HepG2 (cell line): ENCODE data around the gene FANCF. TPM values are rescaled to one million over a fixed set of nuclear protein-coding genes. Genes with fewer than 3 reads are reported as not detected.

ENCODE experiments used
- ATAC-seq: fragments of 200-7000 bp; cut with Tn5 transposase; 3 replicates; pipeline ENCODE4 v1.9.1; 2020; ENCODE audit warnings: mild to moderate bottlenecking, moderate library complexity
- BruUV-seq: library from RNA; stranded (reverse); fragments of 400-500 nt; replicated peaks from 2 replicates; lab custom pipeline; 2021; lab: Mats Ljungman, UMichigan
- CTCF ChIA-PET: fragments of 300-600 bp; formaldehyde crosslinking; extraction: SDS; loops from one replicate; lab custom pipeline; 2021; ENCODE audit warnings: low total read pairs, inconsistent platforms, low intra/inter-chr PET ratio; lab: Yijun Ruan, JAX
- POLR2A ChIA-PET: fragments of 350-600 bp; sonication (Branson Sonifier 250); formaldehyde crosslinking; loops from one replicate; lab custom pipeline; 2020; ENCODE audit warnings: antibody characterized with exemption, inconsistent platforms; lab: Yijun Ruan, JAX
- DNase-seq: peaks from one replicate; pipeline ENCODE4 v3.0.0-alpha.2; 2015; ENCODE audit warnings: low spot score
- FAIRE-seq: peaks from 3 replicates; lab custom pipeline; 2011; peaks lifted over from hg19 to GRCh38; lab: Jason Lieb, UNC
- H2AFZ ChIP-seq: one replicate; pipeline ENCODE4 v1.6.1; 2011; ENCODE audit warnings: low read length, inconsistent platforms
- H3K27ac ChIP-seq: fragments of 300-600 bp; 3 replicates; pipeline ENCODE4 v1.8.0; 2011; ENCODE audit warnings: mixed run types, mild to moderate bottlenecking, mixed read lengths, low read length, inconsistent platforms; ENCODE audit not compliant: insufficient read depth; ENCODE audit errors: extremely low read length
- H3K27me3 ChIP-seq, 2 experiments: fragments of 200-600 bp in 1 of 2; 2 replicates in 1 of 2; 3 replicates in 1 of 2; pipeline versions ENCODE4 v1.6.0 to v1.8.0; 2011; ENCODE audit warnings: low read length in 2 of 2, mild to moderate bottlenecking in 2 of 2, moderate library complexity in 2 of 2, inconsistent platforms in 1 of 2; ENCODE audit not compliant: insufficient read depth in 2 of 2, control insufficient read depth in 1 of 2
- H3K36me3 ChIP-seq, 2 experiments: fragments of 200-600 bp in 1 of 2; replicated peaks in 1 of 2; 2 replicates in 1 of 2; 3 replicates in 1 of 2; pipeline versions ENCODE4 v1.5.1 to v1.8.0; 2011; ENCODE audit warnings: low read length in 2 of 2, inconsistent platforms in 1 of 2; ENCODE audit not compliant: insufficient read depth in 2 of 2, control insufficient read depth in 1 of 2
- H3K4me1 ChIP-seq: 2 replicates; pipeline ENCODE4 v1.5.1; 2012; ENCODE audit warnings: low read length, inconsistent platforms; ENCODE audit not compliant: insufficient read depth
- H3K4me2 ChIP-seq: 2 replicates; pipeline ENCODE4 v1.6.0; 2011; ENCODE audit warnings: low read depth, low read length, inconsistent platforms
- H3K4me3 ChIP-seq, 3 experiments: fragments of 200-600 bp in 1 of 3; sonication (generic), shearing (Covaris generic) in 1 of 3; replicated peaks in 1 of 3; 2 replicates each; pipeline ENCODE4 v1.5.1; 2011 to 2016; ENCODE audit warnings: low read length in 3 of 3, inconsistent platforms in 2 of 3, low read depth in 2 of 3, mild to moderate bottlenecking in 2 of 3, control low read depth in 1 of 3, mixed read lengths in 1 of 3; ENCODE audit not compliant: insufficient read depth in 1 of 3
- H3K79me2 ChIP-seq: one replicate; pipeline ENCODE4 v1.6.1; 2011; ENCODE audit warnings: low read length, inconsistent platforms; ENCODE audit not compliant: insufficient read depth
- H3K9ac ChIP-seq: 2 replicates; pipeline ENCODE4 v1.6.0; 2011; ENCODE audit warnings: mild to moderate bottlenecking, low read depth, low read length, inconsistent platforms; ENCODE audit not compliant: insufficient read depth
- H3K9me3 ChIP-seq: 2 replicates; pipeline ENCODE4 v1.5.1; 2012; ENCODE audit warnings: mild to moderate bottlenecking, low read length
- H4K20me1 ChIP-seq: 2 replicates; pipeline ENCODE4 v1.6.0; 2011; ENCODE audit warnings: inconsistent platforms, mild to moderate bottlenecking, low read length, moderate library complexity; ENCODE audit not compliant: insufficient read depth
- AHR ChIP-seq: IDR thresholded peaks from 2 replicates; pipeline ENCODE4 v1.6.1; 2018; ENCODE audit warnings: missing genetic modification reagents, missing compliant biosample characterization
- ARNTL ChIP-seq: sonication (generic); formaldehyde crosslinking; IDR thresholded peaks from 2 replicates; pipeline ENCODE4 v1.4.0; 2020; ENCODE audit warnings: mild to moderate bottlenecking, missing genetic modification reagents
- E2F1 ChIP-seq: sonication (generic); formaldehyde crosslinking; IDR thresholded peaks from 2 replicates; pipeline ENCODE4 v1.5.0; 2020; ENCODE audit warnings: missing genetic modification reagents
- ETV6 ChIP-seq: sonication (generic); formaldehyde crosslinking; conservative IDR thresholded peaks from 2 replicates; pipeline ENCODE4 v1.4.0; 2020; ENCODE audit warnings: missing genetic modification reagents
- FOSL2 ChIP-seq: sonication (generic); formaldehyde crosslinking; IDR thresholded peaks from 2 replicates; pipeline ENCODE4 v1.4.0; 2020; ENCODE audit warnings: missing genetic modification reagents
- HDAC1 ChIP-seq: sonication (generic); formaldehyde crosslinking; IDR thresholded peaks from 2 replicates; pipeline ENCODE4 v1.5.1; 2020; ENCODE audit warnings: mild to moderate bottlenecking, missing genetic modification reagents
- HNF4A ChIP-seq: sonication (generic); formaldehyde crosslinking; IDR thresholded peaks from 2 replicates; pipeline ENCODE4 v1.4.0; 2020; ENCODE audit warnings: missing genetic modification reagents
- HNRNPL ChIP-seq: fragments of 200-400 bp; formaldehyde crosslinking; IDR thresholded peaks from 2 replicates; pipeline ENCODE4 v1.6.1; 2017; ENCODE audit warnings: mild to moderate bottlenecking, low read depth, low read length
- HOXA5 ChIP-seq: sonication (generic); formaldehyde crosslinking; IDR thresholded peaks from 2 replicates; pipeline ENCODE4 v1.4.0; 2020; ENCODE audit warnings: missing genetic modification reagents
- JUND ChIP-seq: sonication (generic); formaldehyde crosslinking; IDR thresholded peaks from 2 replicates; pipeline ENCODE4 v1.8.0; 2022; ENCODE audit warnings: mild to moderate bottlenecking, missing genetic modification reagents
- KMT2A ChIP-seq: sonication (generic); formaldehyde crosslinking; IDR thresholded peaks from 2 replicates; pipeline ENCODE4 v1.4.0; 2020; ENCODE audit warnings: missing genetic modification reagents
- MED8 ChIP-seq: sonication (generic); formaldehyde crosslinking; IDR thresholded peaks from 2 replicates; pipeline ENCODE4 v1.8.1; 2023; ENCODE audit warnings: mild to moderate bottlenecking, missing genetic modification reagents; ENCODE audit not compliant: insufficient replicate concordance
- POLR2G ChIP-seq: fragments of 200-400 bp; formaldehyde crosslinking; IDR thresholded peaks from 2 replicates; pipeline ENCODE4 v1.6.1; 2018; ENCODE audit warnings: mild to moderate bottlenecking, low read depth, low read length, moderate library complexity
- RNF2 ChIP-seq: fragments of 450-650 bp; conservative IDR thresholded peaks from 2 replicates; pipeline ENCODE4 v1.6.1; 2016; ENCODE audit warnings: low read depth
- THAP11 ChIP-seq: IDR thresholded peaks from 2 replicates; pipeline ENCODE4 v1.6.1; 2016; ENCODE audit warnings: missing biosample characterization, missing genetic modification reagents
- TSC22D2 ChIP-seq: sonication (generic); formaldehyde crosslinking; IDR thresholded peaks from 2 replicates; pipeline ENCODE4 v1.5.1; 2020; ENCODE audit warnings: missing genetic modification reagents, mild to moderate bottlenecking, borderline replicate concordance
- UBTF ChIP-seq: sonication (generic); formaldehyde crosslinking; IDR thresholded peaks from 2 replicates; pipeline ENCODE4 v1.4.0; 2020; ENCODE audit warnings: mild to moderate bottlenecking, missing genetic modification reagents
- ZNF350 ChIP-seq: sonication (generic); formaldehyde crosslinking; IDR thresholded peaks from 2 replicates; pipeline ENCODE4 v1.4.0; 2020; ENCODE audit warnings: mild to moderate bottlenecking, low read depth, missing genetic modification reagents, borderline replicate concordance
- ZNF776 ChIP-seq: sonication (generic); formaldehyde crosslinking; IDR thresholded peaks from 2 replicates; pipeline ENCODE4 v1.4.0; 2020; ENCODE audit warnings: mild to moderate bottlenecking, missing genetic modification reagents
- ZNF850 ChIP-seq: sonication (generic); formaldehyde crosslinking; conservative IDR thresholded peaks from 2 replicates; pipeline ENCODE4 v1.9.0; 2021; ENCODE audit warnings: mild to moderate bottlenecking, missing genetic modification reagents
- WGBS: methylation state at CpG from one replicate; pipeline ENCODE4 v1.1.6; 2017; ENCODE audit warnings: low lambda C conversion rate; 5-methylcytosine and 5-hydroxymethylcytosine counted together
- in situ Hi-C: cut with HindIII; loops from 2 replicates; pipeline ENCODE4 v1.10.0; 2017; ENCODE audit warnings: low pct_unique_long_range_greater_than_20kb; ENCODE audit not compliant: extremely low pct_ligation_motif_present
- intact Hi-C: fragments of 100-400 bp; cut with micrococcal nuclease; formaldehyde crosslinking; loops from one replicate; pipeline ENCODE4 v1.10.0; 2022; ENCODE audit not compliant: unreplicated experiment
- polyA plus RNA-seq, 8 experiments: library from polyadenylated mRNA; depleted of rRNA in 3 of 8; stranded (reverse) in 7 of 8; unstranded in 1 of 8; fragments of >200 nt; fragmentation: Illumina TruSeq in 4 of 8; extraction: Trizol in 4 of 8; gene quantifications; 2 replicates each; pipeline versions ENCODE4 v1.2.1 to v1.2.3, GENCODE V29; 2011 to 2016; ENCODE audit warnings: low read depth in 4 of 8, missing spikeins in 1 of 8, mixed read lengths in 1 of 8; ENCODE audit not compliant: insufficient read depth in 1 of 8
- total RNA-seq, 5 experiments: library from RNA; depleted of rRNA; stranded (reverse); fragments of >200 nt; fragmentation: Illumina TruSeq; extraction: Trizol; gene quantifications; 2 replicates each; pipeline ENCODE4 v1.2.3, GENCODE V29; 2016; ENCODE audit warnings: low read depth in 1 of 5
- TF ChIP-seq, protein P1 (sequence below): sonication (generic); formaldehyde crosslinking; IDR thresholded peaks from 2 replicates; pipeline ENCODE4 v1.8.0; 2023; ENCODE audit warnings: mild to moderate bottlenecking, missing genetic modification reagents

FANCF gene
- total and polyA plus RNA-seq, 2 of the 13 experiments (the other 11 are each of a cell fraction or from before 2014, with no cell fraction given), result 2.5 to 9.7 TPM

- ATAC-seq, result peak; percentile 40
- no peaks in the 10 kb centered on the region for H3K36me3 ChIP-seq
- H3K9ac ChIP-seq, result peak overlapping the region; percentile 76
- CTCF ChIA-PET, result no interaction called here
- BruUV-seq, result no TSS peak
- peak overlapping the region; percentile 74 to 90 (median 86) for H3K4me3 ChIP-seq
- POLR2A ChIA-PET, result interaction anchor here (0.9 to 1.2 kb wide), 3 partner anchors 12 to 43 kb away, joined by 4 to 6 read pairs (median 6); partner anchors contain the start of gene FANCF
- H3K79me2 ChIP-seq, result peaks cover 54% of the 10 kb centered on the region
- peaks cover 72% of the 10 kb centered on the region for H3K4me1 ChIP-seq
- H2AFZ ChIP-seq, result peak overlapping the region; percentile 98
- no peaks in the 10 kb centered on the region for H3K9me3 ChIP-seq
- intact Hi-C loops, result no loop called here
- H4K20me1 ChIP-seq, result no peaks in the 10 kb centered on the region
- in situ Hi-C loops, result loop anchor here (5.0 kb wide), 2 partner anchors 59 to 119 kb away; no protein-coding TSS in a partner anchor
- no peak for FAIRE-seq
- no peaks in the 10 kb centered on the region; a peak in 1 of 5 replicates for H3K27me3 ChIP-seq
- DNase-seq, result no peak
- WGBS, result 2% methylated on average over 3 of the region's 3 CpGs
- H3K4me2 ChIP-seq, result peak overlapping the region; percentile 93
- peak overlapping the region; percentile 87 for H3K27ac ChIP-seq
- TF ChIP-seq KMT2A (CRISPR knock-in tag) (peak; percentile 61; the same call in 1 of the 2 replicates), AHR (no peak), ETV6 (no peak), ZNF350 (no peak), UBTF (0 out of 2 replicates have a peak, but pooled peaks have one; percentile 16), HNRNPL (no peak), POLR2G (peak; percentile 40; the same call in 1 of the 2 replicates), ARNTL (CRISPR knock-in tag) (no peak), ZNF850 (CRISPR knock-in tag) (no peak), E2F1 (no peak), JUND (no peak), MED8 (CRISPR knock-in tag) (no peak), ZNF776 (no peak), THAP11 (CRISPR knock-in tag) (no peak), HNF4A (CRISPR knock-in tag) (0 out of 2 replicates have a peak, but pooled peaks have one; percentile 29), TSC22D2 (CRISPR knock-in tag) (no peak), RNF2 (no peak), HOXA5 (no peak), HDAC1 (CRISPR knock-in tag) (0 out of 2 replicates have a peak, but pooled peaks have one; percentile 4), FOSL2 (CRISPR knock-in tag) (no peak)
- TF ChIP-seq, protein P1, sequence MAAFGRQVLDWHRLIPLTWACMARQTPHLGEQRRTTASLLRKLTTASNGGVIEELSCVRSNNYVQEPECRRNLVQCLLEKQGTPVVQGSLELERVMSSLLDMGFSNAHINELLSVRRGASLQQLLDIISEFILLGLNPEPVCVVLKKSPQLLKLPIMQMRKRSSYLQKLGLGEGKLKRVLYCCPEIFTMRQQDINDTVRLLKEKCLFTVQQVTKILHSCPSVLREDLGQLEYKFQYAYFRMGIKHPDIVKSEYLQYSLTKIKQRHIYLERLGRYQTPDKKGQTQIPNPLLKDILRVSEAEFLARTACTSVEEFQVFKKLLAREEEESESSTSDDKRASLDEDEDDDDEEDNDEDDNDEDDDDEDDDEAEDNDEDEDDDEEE (CRISPR knock-in tag), result no peak
Observed at GRCh38 chr11:22668005-22668796, 42.6 kb upstream of the FANCF start.
